Kidney glomerular epithelial cell (primary cell): ENCODE data around the gene TRIO.
A peak's percentile ranks its signal among the peaks of the same experiment; 100 is the strongest.

Source experiments
- DNase-seq: peaks from one replicate; lab custom pipeline; 2025; lab: John Stamatoyannopoulos, UW

The TRIO gene

GRCh38 chr5:14436801-14437542 lies 293.8 kb downstream of the TRIO start:
- DNase-seq, result no peak

- DNase-seq, result no peak
Observed at GRCh38 chr5:14438195-14438606, 295.1 kb downstream of the TRIO start.

DNA sequence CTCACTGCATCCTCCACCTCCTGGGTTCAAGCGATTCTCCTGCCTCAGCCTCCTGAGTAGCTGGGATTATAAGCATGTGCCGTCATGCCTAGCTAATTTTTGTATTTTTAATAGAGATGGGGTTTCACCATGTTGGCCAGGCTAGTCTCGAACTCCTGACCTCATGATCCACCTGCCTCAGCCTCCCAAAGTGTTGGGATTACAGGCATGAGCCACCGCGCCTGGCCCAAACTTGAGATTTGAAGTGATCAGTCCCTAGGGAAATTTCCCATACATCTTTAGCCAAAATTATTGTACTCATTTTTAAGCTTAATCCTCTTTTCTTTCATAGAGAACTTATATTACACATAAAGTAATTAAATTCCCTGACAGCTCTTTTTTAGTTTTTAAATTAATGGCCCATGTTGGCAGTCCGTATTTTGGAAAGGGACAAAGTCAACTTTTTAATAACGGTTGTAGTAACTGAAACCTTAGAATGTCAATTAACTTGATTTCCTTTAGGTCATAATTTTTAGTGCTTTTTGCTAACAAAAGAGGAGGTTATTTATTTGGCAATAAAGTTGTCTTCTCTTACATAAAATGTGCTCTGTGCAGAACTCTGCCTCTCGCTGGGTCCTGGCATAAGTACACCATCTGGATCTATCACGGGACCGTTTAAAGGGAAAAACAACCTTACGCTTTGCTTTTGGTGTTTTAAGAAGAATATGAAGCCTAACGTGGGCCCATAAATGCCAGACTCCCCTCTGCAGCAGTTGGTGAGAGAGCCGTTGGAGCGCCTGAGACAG lies 296.1 kb downstream of the TRIO start:
- no peak for DNase-seq

- no peak for DNase-seq
Observed at GRCh38 chr5:14440223-14440581, 297.1 kb downstream of the TRIO start.

DNA sequence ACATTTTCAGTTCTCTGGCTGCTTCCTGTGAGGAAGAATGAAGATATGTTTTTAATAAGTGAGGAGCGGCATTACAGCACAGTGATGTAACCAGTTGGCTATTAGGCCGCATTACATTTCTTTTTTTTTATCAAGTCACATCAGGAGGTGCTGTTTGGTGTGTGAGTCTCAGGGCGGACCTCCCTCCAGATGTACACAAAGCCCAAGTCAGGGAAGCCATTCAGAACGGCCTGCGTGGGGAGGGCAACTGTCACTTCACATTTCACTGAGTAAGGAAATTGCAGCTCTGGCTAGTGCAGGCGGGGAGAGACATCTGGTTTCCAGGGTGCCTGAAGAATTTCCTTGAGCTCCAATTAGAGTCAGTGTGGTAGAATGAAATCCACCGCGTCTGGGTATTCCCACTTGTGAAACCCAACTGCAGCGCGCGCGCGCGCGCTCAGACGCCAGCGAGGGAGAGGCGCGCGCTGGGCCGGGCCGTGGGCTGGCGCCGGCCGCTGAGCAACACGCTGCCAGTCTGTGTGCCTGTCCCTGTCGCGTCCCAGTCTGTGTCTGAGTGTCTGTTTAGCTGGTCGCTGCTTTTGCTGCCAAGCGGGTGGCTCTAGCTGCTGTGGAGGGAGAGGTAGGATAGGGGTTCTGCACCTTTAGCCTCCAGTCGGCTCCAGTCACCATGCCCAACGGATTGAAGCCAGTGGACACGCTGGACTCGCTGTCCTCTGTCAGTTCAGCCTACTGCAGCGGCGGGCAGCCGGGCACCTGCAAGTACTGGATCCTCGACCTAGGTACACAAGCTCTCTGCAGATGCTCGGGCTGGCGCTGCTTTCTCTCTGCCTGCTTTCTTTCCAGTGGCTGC lies 297.7 kb downstream of the TRIO start:
- DNase-seq, result peak; percentile 95

GRCh38 chr5:14441641-14442040 lies 298.5 kb downstream of the TRIO start:
- no peak for DNase-seq

DNA sequence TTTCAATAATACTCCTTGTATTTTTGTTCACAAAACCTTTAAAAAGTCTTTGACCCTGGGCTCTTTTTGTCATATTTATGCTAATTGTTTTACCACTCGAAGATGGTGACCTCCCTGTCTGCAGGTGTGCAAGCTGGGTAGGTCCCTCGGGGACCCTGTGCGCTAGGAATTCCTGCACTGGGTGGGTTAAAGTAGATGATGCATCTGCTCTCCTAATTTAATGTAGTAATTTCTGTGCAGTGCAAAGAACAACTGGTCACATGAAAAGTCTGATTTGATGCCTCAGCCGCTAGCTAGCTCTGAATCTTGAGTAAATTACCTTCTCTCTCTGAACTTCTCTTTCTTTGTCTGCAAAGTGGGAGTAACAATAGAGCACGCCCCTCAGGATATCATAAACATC lies 299.4 kb downstream of the TRIO start:
- no peak for DNase-seq

- DNase-seq, result no peak
Observed at GRCh38 chr5:14443671-14444093, 300.5 kb downstream of the TRIO start.

DNA sequence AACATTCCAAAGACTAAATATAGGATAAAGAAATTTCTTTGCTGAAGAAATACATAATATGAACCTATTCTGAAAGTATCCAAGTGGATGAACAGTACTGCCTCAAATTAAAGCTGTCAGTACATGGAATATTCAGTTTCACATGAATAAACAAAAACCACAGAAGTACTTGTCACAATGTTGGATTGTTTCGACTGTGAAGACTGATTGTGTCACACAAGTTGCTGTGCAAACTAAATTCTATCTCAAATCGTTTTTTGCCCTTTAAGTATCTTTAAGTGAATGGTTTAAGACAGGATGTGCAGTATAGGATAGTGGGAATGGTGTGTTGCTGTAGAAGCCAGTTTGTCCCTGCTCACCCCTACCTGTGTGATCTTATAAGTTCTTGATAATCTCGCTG lies 301.0 kb downstream of the TRIO start:
- no peak for DNase-seq

DNA sequence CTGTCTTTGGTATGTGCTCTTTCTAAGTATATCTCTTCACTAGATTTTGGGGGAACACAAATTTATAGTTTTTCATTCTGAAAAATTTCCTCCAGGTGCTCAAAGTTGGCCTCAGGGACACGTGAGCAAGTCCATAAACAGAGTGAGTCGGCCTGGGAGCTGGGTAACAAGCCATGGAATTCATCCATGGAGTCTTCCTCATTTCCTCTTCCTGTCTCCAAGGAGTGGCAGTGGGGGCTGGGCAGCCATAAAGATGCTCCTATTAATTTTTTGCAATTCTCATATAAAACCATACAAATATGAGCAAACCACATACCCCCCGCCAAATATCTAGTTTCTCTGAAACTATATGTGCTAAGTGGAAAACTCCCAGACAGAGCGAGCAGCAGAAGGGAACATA lies 301.9 kb downstream of the TRIO start:
- DNase-seq, result no peak

DNA sequence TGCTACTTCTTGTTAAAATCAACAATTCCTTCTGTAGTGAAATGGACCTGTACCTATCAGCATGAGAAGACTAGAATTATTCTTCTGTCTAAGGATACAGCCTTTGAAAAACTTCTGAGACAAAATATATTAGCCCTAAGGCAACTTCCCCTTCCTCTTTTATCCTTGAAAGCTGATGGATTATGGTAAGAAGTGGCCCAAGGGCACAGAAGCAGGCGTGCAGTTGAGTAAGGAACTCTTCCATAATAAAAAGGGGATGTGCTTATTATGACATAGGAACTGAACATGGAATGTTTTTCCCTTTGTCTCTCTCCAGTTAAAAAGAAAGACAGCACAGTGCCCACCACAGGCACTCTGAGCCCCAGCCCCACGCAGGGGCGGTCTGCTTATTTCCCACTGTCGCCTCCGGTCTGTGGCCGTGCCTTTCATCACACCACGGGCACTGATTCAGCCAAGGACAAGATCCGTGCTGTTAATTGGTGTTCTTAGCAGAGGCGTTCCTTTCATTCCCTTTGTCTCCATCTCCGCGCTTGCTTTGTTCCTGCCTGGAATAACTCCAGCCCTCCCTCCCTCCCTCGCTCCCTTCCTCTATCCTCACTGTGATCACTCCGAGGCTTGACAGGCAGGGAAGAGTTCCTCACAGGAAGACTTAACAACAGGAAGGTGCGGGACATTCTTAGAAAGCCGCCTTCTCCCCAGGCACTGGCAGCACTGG lies 302.6 kb downstream of the TRIO start:
- DNase-seq, result peak; percentile 33

- peak; percentile 64 for DNase-seq
Observed at GRCh38 chr5:14447958-14448911, 305.1 kb downstream of the TRIO start.

- DNase-seq, result peak; percentile 79
Observed at GRCh38 chr5:14449052-14449661, 306.0 kb downstream of the TRIO start.

DNA sequence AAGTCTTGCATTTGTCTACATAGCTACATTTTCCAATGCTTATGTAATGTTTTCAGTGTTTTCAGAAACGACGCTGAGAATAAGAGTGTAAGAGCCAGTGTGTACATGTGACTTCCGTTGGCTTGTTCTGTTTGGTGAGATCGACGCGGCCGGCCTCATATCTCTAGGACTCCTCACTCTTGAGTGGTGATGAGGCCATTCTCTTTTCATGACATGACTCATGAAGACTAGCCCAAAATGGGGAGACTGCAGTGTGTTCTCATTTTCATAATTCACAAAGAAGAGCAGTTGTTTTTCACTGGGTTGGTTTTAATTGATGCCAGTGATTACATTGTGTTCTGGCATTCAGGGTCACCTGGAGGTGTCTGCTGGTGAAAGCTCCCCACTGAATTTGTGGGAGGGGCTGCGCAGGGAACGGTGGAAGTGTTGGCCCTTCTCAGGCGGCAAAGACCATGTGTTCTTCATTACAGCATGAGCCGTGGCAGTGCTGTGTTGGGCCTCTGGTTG lies 306.9 kb downstream of the TRIO start:
- no peak for DNase-seq

- no peak for DNase-seq
Observed at GRCh38 chr5:14450742-14451141, 307.6 kb downstream of the TRIO start.

- DNase-seq, result no peak
Observed at GRCh38 chr5:14451871-14452270, 308.7 kb downstream of the TRIO start.

GRCh38 chr5:14452685-14453454 lies 309.7 kb downstream of the TRIO start:
- DNase-seq, result no peak

- DNase-seq, result no peak
Observed at GRCh38 chr5:14453481-14453880, 310.3 kb downstream of the TRIO start.

GRCh38 chr5:14455814-14456321 lies 312.7 kb downstream of the TRIO start:
- no peak for DNase-seq
